GM12892 (cell line): ENCODE measurements around the gene VSTM4.

Experiments
- POLR2A ChIP-seq: IDR thresholded peaks from 2 replicates; pipeline ENCODE4 v1.6.1; 2011; ENCODE audit warnings: low read depth, low read length, control low read depth
- POLR2AphosphoS5 ChIP-seq: IDR thresholded peaks from 2 replicates; pipeline ENCODE4 v1.6.1; 2011; ENCODE audit warnings: low read depth, low read length, control low read depth
- TAF1 ChIP-seq: IDR thresholded peaks from 2 replicates; pipeline ENCODE4 v1.6.1; 2011; ENCODE audit warnings: low read depth, mild to moderate bottlenecking, control low read depth, low read length, borderline replicate concordance

DNA sequence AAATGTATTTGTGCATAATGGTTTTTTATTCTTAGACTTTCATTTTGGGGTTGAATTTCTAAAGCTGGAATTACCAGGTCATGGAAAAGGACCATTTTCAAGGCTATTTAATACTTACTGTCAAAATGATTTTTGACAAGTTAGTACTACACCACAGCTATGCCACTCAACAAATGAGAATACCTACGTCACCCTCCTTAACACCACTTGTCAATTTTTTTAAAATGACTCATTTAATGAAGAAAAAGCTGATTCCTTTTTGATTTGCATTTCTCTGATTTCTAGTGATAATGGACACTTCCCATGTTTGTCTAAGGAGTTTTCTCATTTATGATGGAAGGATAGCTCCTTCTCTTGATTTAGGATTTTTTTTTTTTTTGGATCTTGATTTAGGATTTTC is 63.3 kb downstream of the VSTM4 start:
- TF ChIP-seq TAF1 (no peak), POLR2A (no peak), POLR2AphosphoS5 (no peak)
